Fibroblast of lung (primary cell): ENCODE results near the gene GET4. TPM values are rescaled to one million over a fixed set of nuclear protein-coding genes. Genes with fewer than 3 reads are reported as not detected.

Source experiments
- DNase-seq, 2 donors: peaks; one replicate each; pipeline versions ENCODE4 v3.0.0 to v3.0.0-alpha.2; 2010; ENCODE audit warnings: low read depth in 2 of 2
- H2AFZ ChIP-seq: 2 replicates; pipeline ENCODE4 v1.5.1; 2012; ENCODE audit warnings: low read length, control low read depth, inconsistent platforms
- H3K27ac ChIP-seq: 2 replicates; pipeline ENCODE4 v1.5.1; 2011; ENCODE audit warnings: low read length, control low read depth; ENCODE audit not compliant: insufficient read depth
- H3K27me3 ChIP-seq: 2 replicates; pipeline ENCODE4 v1.5.1; 2011; ENCODE audit warnings: mild to moderate bottlenecking, low read length; ENCODE audit not compliant: control insufficient read depth, insufficient read depth
- H3K36me3 ChIP-seq: 2 replicates; pipeline ENCODE4 v1.5.1; 2011; ENCODE audit warnings: low read length; ENCODE audit not compliant: control insufficient read depth, insufficient read depth
- H3K4me1 ChIP-seq: 2 replicates; pipeline ENCODE4 v1.5.1; 2011; ENCODE audit warnings: low read length; ENCODE audit not compliant: control insufficient read depth, insufficient read depth; ENCODE audit errors: extremely low read depth
- H3K4me2 ChIP-seq: 2 replicates; pipeline ENCODE4 v1.5.1; 2011; ENCODE audit warnings: low read length, control low read depth; ENCODE audit not compliant: insufficient read depth; ENCODE audit errors: extremely low read depth
- H3K4me3 ChIP-seq, 4 experiments: fragments of 200-600 bp in 1 of 4; sonication (generic) in 1 of 4; replicated peaks in 1 of 4; 2 replicates each; pipeline ENCODE4 v1.5.1; 2011 to 2016; ENCODE audit warnings: low read length in 4 of 4, low read depth in 3 of 4, mild to moderate bottlenecking in 3 of 4, control low read depth in 2 of 4, inconsistent platforms in 1 of 4, mixed read lengths in 1 of 4; ENCODE audit not compliant: insufficient read depth in 1 of 4; ENCODE audit errors: control extremely low read depth in 1 of 4
- H3K79me2 ChIP-seq: 2 replicates; pipeline ENCODE4 v1.5.1; 2012; ENCODE audit warnings: mild to moderate bottlenecking, low read length, inconsistent platforms; ENCODE audit not compliant: control insufficient read depth, insufficient read depth
- H3K9ac ChIP-seq: 2 replicates; pipeline ENCODE4 v1.5.1; 2011; ENCODE audit warnings: mild to moderate bottlenecking, low read length, control low read depth; ENCODE audit not compliant: insufficient read depth
- H3K9me3 ChIP-seq: 2 replicates; pipeline ENCODE4 v1.5.1; 2012; ENCODE audit warnings: low read depth, low read length; ENCODE audit not compliant: control insufficient read depth, insufficient read depth
- H4K20me1 ChIP-seq: 2 replicates; pipeline ENCODE4 v1.5.1; 2011; ENCODE audit warnings: low read length; ENCODE audit not compliant: control insufficient read depth, insufficient read depth; ENCODE audit errors: extremely low read depth
- EZH2 ChIP-seq: IDR thresholded peaks from 2 replicates; pipeline ENCODE4 v1.5.1; 2012; ENCODE audit warnings: low read length, control low read depth, mild to moderate bottlenecking; ENCODE audit errors: missing control alignments
- polyA plus RNA-seq, 2 donors: library from polyadenylated mRNA; depleted of rRNA in 1 of 2; stranded (reverse) in 1 of 2; unstranded in 1 of 2; fragments of >200 nt; gene quantifications; 2 replicates each; pipeline ENCODE4 v1.2.1, GENCODE V29; 2011 to 2012; ENCODE audit warnings: missing spikeins in 1 of 2
- total RNA-seq: library from RNA; depleted of rRNA; stranded (reverse); fragments of >200 nt; gene quantifications from 2 replicates; pipeline ENCODE4 v1.2.1, GENCODE V29; 2014
- TF ChIP-seq, protein P1 (sequence below), 2 donors: IDR thresholded peaks in 1 of 2; conservative IDR thresholded peaks in 1 of 2; 1 replicate in 1 of 2; 2 replicates in 1 of 2; pipeline ENCODE4 v1.5.1; 2011 to 2012; ENCODE audit warnings: low read length in 2 of 2, control low read depth in 1 of 2, inconsistent platforms in 1 of 2, low read depth in 1 of 2, mild to moderate bottlenecking in 1 of 2

Gene GET4
- total and polyA plus RNA-seq, 2 donors (not counting 1 experiment from before 2014, with no cell fraction given), result 13.4 to 23.1 TPM

DNA sequence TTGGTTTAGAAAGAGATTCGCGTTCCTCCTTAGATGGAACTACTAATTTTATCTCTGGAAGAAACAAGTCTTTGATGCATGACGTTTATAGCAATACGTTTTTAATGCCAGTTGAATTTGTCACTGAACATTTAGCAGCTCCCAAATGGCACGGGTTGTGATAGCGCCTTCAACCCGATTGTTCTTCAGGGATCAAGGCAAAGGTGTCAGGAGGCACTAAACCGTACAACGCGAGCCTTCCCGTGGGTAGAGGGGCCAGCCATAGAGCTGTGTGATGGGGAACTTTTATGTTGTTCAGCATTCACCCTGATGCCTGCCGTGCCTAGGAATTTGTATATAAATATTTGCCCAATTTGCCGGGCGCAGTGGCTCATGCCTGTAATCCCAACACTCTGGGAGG is 3.4 kb downstream of the GET4 start:
- H3K27ac ChIP-seq, result no peak overlapping the region
- H3K9me3 ChIP-seq, result no peaks in the 10 kb centered on the region
- TF ChIP-seq EZH2, result no peak
- TF ChIP-seq, protein P1, sequence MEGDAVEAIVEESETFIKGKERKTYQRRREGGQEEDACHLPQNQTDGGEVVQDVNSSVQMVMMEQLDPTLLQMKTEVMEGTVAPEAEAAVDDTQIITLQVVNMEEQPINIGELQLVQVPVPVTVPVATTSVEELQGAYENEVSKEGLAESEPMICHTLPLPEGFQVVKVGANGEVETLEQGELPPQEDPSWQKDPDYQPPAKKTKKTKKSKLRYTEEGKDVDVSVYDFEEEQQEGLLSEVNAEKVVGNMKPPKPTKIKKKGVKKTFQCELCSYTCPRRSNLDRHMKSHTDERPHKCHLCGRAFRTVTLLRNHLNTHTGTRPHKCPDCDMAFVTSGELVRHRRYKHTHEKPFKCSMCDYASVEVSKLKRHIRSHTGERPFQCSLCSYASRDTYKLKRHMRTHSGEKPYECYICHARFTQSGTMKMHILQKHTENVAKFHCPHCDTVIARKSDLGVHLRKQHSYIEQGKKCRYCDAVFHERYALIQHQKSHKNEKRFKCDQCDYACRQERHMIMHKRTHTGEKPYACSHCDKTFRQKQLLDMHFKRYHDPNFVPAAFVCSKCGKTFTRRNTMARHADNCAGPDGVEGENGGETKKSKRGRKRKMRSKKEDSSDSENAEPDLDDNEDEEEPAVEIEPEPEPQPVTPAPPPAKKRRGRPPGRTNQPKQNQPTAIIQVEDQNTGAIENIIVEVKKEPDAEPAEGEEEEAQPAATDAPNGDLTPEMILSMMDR (conservative IDR thresholded peaks at IDR 0.05 in 1 of 2, IDR thresholded peaks at IDR 0.05 in 1 of 2; ENCODE audit: low read depth in 1 of 2, low read length in 2 of 2), result no peak
- H3K4me2 ChIP-seq, result no peak overlapping the region
- no peaks in the 10 kb centered on the region for H4K20me1 ChIP-seq
- peaks cover 67% of the 10 kb centered on the region for H3K79me2 ChIP-seq
- no peak overlapping the region for H2AFZ ChIP-seq
- H3K9ac ChIP-seq, result no peak overlapping the region
- no peaks in the 10 kb centered on the region for H3K27me3 ChIP-seq
- peaks cover 10% of the 10 kb centered on the region for H3K36me3 ChIP-seq
- no peak for DNase-seq
- no peaks in the 10 kb centered on the region for H3K4me1 ChIP-seq
- no peak overlapping the region for H3K4me3 ChIP-seq

DNA sequence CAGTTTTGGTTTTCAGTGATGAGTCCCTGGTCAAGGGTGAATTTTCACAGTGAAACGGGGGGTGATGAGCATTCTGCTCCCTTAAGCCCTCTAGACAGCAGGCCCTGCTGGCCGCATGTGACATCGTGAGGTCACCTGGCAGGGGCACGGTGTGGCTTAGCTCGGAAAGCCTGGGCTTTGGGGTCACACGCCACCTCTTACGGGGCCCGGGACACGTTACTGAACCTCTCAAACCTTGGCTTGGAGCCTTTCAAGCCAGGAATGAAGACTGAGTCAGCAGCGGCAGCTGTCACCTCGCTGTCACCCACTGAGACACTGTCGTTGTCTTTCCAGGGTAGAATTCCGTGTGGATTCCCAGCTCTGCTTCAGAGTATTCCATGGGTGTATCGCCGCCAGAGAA is 4.1 kb downstream of the GET4 start:
- H3K9ac ChIP-seq, result no peak overlapping the region
- H3K27me3 ChIP-seq, result no peaks in the 10 kb centered on the region
- no peak for DNase-seq
- peaks cover 9% of the 10 kb centered on the region for H3K36me3 ChIP-seq
- H3K4me2 ChIP-seq, result no peak overlapping the region
- no peak overlapping the region for H3K27ac ChIP-seq
- no peaks in the 10 kb centered on the region for H3K4me1 ChIP-seq
- H2AFZ ChIP-seq, result no peak overlapping the region
- H3K9me3 ChIP-seq, result no peaks in the 10 kb centered on the region
- TF ChIP-seq EZH2, result no peak
- TF ChIP-seq, protein P1 (conservative IDR thresholded peaks at IDR 0.05 in 1 of 2, IDR thresholded peaks at IDR 0.05 in 1 of 2; ENCODE audit: low read depth in 1 of 2, low read length in 2 of 2), result no peak
- no peak overlapping the region for H3K4me3 ChIP-seq
- H4K20me1 ChIP-seq, result no peaks in the 10 kb centered on the region
- peaks cover 74% of the 10 kb centered on the region for H3K79me2 ChIP-seq

- no peak overlapping the region for H3K9ac ChIP-seq
- H4K20me1 ChIP-seq, result no peaks in the 10 kb centered on the region
- H3K4me3 ChIP-seq, result no peak overlapping the region
- no peak overlapping the region for H3K4me2 ChIP-seq
- H3K79me2 ChIP-seq, result peaks cover 84% of the 10 kb centered on the region
- H3K27ac ChIP-seq, result no peak overlapping the region
- H2AFZ ChIP-seq, result no peak overlapping the region
- H3K27me3 ChIP-seq, result no peaks in the 10 kb centered on the region
- H3K4me1 ChIP-seq, result no peaks in the 10 kb centered on the region
- TF ChIP-seq EZH2, result no peak
- TF ChIP-seq, protein P1 (conservative IDR thresholded peaks at IDR 0.05 in 1 of 2, IDR thresholded peaks at IDR 0.05 in 1 of 2; ENCODE audit: low read depth in 1 of 2, low read length in 2 of 2), result no peak
- H3K36me3 ChIP-seq, result peaks cover 7% of the 10 kb centered on the region
- no peaks in the 10 kb centered on the region for H3K9me3 ChIP-seq
- no peak for DNase-seq
These were observed 5.3 kb downstream of the GET4 start for GRCh38 chr7:881441-882234.
